Thoracic aorta (tissue), 2 donors: ENCODE results near the gene TSKS. TPM values are rescaled to one million over a fixed set of nuclear protein-coding genes. Genes with fewer than 3 reads are reported as not detected.

Experiments used
- ATAC-seq: fragments of 150-250 bp; one replicate; pipeline ENCODE4 v1.8.0; 2017; ENCODE audit warnings: low read depth; ENCODE audit not compliant: insufficient number of reproducible peaks, low FRiP score
- DNase-seq: peaks from one replicate; pipeline ENCODE4 v3.0.0-alpha.2; 2020; ENCODE audit warnings: low spot score
- H3K27ac ChIP-seq, 2 donors: fragments of 200-600 bp; sonication (generic); 1 replicate in 1 of 2; 2 replicates in 1 of 2; pipeline ENCODE4 v1.5.1; 2016; ENCODE audit warnings: mild to moderate bottlenecking in 2 of 2, moderate library complexity in 2 of 2
- H3K27me3 ChIP-seq: fragments of 200-600 bp; sonication (generic); replicated peaks from 2 replicates; pipeline ENCODE4 v1.6.0; 2016; ENCODE audit warnings: mild to moderate bottlenecking; ENCODE audit not compliant: insufficient read depth
- H3K36me3 ChIP-seq: fragments of 200-600 bp; sonication (generic); one replicate; pipeline ENCODE4 v1.5.1; 2016
- H3K4me1 ChIP-seq, 2 donors: fragments of 200-600 bp; sonication (generic); 1 replicate in 1 of 2; 2 replicates in 1 of 2; pipeline versions ENCODE4 v1.5.1 to v1.6.0; 2016; ENCODE audit warnings: low read depth in 2 of 2, mild to moderate bottlenecking in 1 of 2; ENCODE audit not compliant: control insufficient read depth in 1 of 2
- H3K4me3 ChIP-seq: fragments of 200-600 bp; sonication (generic); 2 replicates; pipeline ENCODE4 v1.5.1; 2016; ENCODE audit warnings: mild to moderate bottlenecking
- H3K9me3 ChIP-seq: fragments of 200-600 bp; sonication (generic); 2 replicates; pipeline ENCODE4 v1.5.1; 2016
- total RNA-seq, 2 donors: library from RNA; depleted of rRNA; stranded (reverse); fragments of >200 nt; gene quantifications; one replicate each; pipeline versions ENCODE4 v1.1.0 to v1.2.3, GENCODE V29; 2016
- TF ChIP-seq, protein P1 (sequence below): fragments of 200-600 bp; sonication (generic); IDR thresholded peaks from one replicate; pipeline ENCODE4 v1.5.1; 2019; ENCODE audit warnings: antibody characterized with exemption

TSKS gene
- total RNA-seq, 2 donors from 2014 or later, result not detected

- DNase-seq, result no peak
- no peak for ATAC-seq
Observed at GRCh38 chr19:49704888-49705642, 58.0 kb downstream of the TSKS start.

DNA sequence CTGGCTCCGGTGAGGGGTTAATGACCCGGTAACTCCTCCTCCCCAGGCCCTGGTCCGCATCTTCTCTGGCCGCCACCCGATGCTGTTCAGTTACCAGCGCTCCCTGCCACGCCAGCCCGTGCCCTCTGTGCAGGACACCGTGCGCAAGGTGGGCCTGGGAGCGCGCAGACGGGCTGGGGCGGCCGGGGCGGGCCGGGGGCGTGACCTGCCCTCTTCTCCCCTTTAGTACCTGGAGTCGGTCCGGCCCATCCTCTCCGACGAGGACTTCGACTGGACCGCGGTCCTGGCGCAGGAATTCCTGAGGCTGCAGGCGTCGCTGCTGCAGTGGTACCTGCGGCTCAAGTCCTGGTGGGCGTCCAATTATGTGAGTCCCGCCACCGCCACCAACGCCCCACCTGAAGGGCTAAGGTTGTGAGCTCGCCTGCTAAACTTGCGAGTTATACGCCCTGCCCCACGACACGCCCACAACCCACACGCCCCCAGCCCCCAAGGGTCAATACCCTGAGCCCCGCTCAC lies 61.8 kb downstream of the TSKS start:
- H3K4me1 ChIP-seq, result no peaks in the 10 kb centered on the region
- no peaks in the 10 kb centered on the region for H3K9me3 ChIP-seq
- TF ChIP-seq, protein P1, sequence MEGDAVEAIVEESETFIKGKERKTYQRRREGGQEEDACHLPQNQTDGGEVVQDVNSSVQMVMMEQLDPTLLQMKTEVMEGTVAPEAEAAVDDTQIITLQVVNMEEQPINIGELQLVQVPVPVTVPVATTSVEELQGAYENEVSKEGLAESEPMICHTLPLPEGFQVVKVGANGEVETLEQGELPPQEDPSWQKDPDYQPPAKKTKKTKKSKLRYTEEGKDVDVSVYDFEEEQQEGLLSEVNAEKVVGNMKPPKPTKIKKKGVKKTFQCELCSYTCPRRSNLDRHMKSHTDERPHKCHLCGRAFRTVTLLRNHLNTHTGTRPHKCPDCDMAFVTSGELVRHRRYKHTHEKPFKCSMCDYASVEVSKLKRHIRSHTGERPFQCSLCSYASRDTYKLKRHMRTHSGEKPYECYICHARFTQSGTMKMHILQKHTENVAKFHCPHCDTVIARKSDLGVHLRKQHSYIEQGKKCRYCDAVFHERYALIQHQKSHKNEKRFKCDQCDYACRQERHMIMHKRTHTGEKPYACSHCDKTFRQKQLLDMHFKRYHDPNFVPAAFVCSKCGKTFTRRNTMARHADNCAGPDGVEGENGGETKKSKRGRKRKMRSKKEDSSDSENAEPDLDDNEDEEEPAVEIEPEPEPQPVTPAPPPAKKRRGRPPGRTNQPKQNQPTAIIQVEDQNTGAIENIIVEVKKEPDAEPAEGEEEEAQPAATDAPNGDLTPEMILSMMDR, result no peak
- H3K27ac ChIP-seq, result no peak overlapping the region
- H3K27me3 ChIP-seq, result no peaks in the 10 kb centered on the region
- ATAC-seq, result no peak
- no peak for DNase-seq
- no peaks in the 10 kb centered on the region for H3K36me3 ChIP-seq
- no peak overlapping the region for H3K4me3 ChIP-seq

More at GRCh38 chr19:49704888-49705642, 58.0 kb downstream of the TSKS start:
- H3K27me3 ChIP-seq, result no peaks in the 10 kb centered on the region
- H3K4me1 ChIP-seq, result no peaks in the 10 kb centered on the region
- TF ChIP-seq, protein P1, result no peak
- no peaks in the 10 kb centered on the region for H3K36me3 ChIP-seq
- H3K4me3 ChIP-seq, result no peak overlapping the region
- H3K9me3 ChIP-seq, result no peaks in the 10 kb centered on the region
- no peak overlapping the region for H3K27ac ChIP-seq

GRCh38 chr19:49700563-49700962 lies 62.5 kb downstream of the TSKS start:
- Histone ChIP-seq H3K4me1 (no peaks in the 10 kb centered on the region), H3K4me3 (no peak overlapping the region), H3K27ac (no peak overlapping the region), H3K9me3 (no peaks in the 10 kb centered on the region), H3K27me3 (no peaks in the 10 kb centered on the region), H3K36me3 (no peaks in the 10 kb centered on the region)
- ATAC-seq (no peak), DNase-seq (no peak)
- TF ChIP-seq, protein P1, result no peak

DNA sequence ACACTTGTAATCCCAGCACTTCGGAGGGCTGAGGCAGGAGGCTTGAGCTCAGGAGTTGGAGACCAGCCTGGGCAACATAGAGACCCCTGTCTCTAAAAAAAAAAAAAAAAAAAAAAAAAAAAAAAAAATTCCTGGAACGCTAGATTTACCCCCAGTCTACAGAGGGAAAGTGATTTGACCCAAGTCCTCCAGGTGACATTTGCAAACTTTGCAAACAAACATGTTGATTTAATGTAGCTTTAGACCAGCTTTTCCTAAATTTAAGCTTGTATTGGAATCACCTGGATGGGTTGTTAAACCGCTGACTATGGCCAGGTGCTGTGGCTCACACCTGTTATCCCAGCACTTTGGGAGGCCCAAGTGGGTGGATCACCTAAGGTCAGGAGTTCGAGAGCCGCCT lies 63.7 kb downstream of the TSKS start:
- H3K27me3 ChIP-seq, result no peaks in the 10 kb centered on the region
- ATAC-seq (no peak), DNase-seq (no peak)
- no peak overlapping the region for H3K4me3 ChIP-seq
- no peak overlapping the region for H3K27ac ChIP-seq
- H3K36me3 ChIP-seq, result no peaks in the 10 kb centered on the region
- TF ChIP-seq, protein P1, result no peak
- H3K9me3 ChIP-seq, result no peaks in the 10 kb centered on the region
- H3K4me1 ChIP-seq, result no peaks in the 10 kb centered on the region

- Histone ChIP-seq H3K9me3 (no peaks in the 10 kb centered on the region), H3K4me3 (no peak overlapping the region), H3K27ac (no peak overlapping the region), H3K36me3 (no peaks in the 10 kb centered on the region), H3K4me1 (peaks cover 0 to under 1% of the 10 kb centered on the region in 2 donors), H3K27me3 (no peaks in the 10 kb centered on the region)
- TF ChIP-seq, protein P1, result no peak
- DNase-seq, result no peak
- ATAC-seq, result no peak
Observed at GRCh38 chr19:49696865-49697264, 66.2 kb downstream of the TSKS start.
